VCaP (cell line): Measurements from ENCODE around the gene BMP2.

Experiments
- H3K27ac ChIP-seq: fragments of 450-650 bp; 2 replicates; pipeline ENCODE4 v1.5.1; 2017
- TF ChIP-seq, protein P1 (sequence below): fragments of 450-650 bp; conservative IDR thresholded peaks from 2 replicates; pipeline ENCODE4 v1.5.1; 2017; ENCODE audit warnings: mild to moderate bottlenecking, moderate library complexity

BMP2 gene

DNA sequence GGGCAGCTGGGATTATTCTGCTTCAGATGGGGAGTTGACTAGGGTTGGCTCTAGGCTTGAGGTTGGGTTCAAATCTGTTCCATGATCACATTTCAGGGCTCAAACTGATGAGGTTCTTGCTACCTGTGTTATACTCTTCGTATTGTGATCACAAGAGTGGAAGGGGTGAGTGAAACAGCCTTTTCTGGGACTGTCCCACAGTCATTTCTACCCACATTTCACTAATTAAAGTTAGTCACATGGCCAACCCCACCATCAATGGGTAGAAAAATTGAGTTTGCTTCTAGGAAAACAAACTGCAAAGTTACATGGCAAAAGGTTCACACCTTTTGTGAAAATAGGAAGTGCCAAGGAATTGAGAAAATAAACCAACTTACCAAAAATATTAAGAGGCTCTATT is 33.5 kb upstream of the BMP2 start:
- TF ChIP-seq, protein P1, sequence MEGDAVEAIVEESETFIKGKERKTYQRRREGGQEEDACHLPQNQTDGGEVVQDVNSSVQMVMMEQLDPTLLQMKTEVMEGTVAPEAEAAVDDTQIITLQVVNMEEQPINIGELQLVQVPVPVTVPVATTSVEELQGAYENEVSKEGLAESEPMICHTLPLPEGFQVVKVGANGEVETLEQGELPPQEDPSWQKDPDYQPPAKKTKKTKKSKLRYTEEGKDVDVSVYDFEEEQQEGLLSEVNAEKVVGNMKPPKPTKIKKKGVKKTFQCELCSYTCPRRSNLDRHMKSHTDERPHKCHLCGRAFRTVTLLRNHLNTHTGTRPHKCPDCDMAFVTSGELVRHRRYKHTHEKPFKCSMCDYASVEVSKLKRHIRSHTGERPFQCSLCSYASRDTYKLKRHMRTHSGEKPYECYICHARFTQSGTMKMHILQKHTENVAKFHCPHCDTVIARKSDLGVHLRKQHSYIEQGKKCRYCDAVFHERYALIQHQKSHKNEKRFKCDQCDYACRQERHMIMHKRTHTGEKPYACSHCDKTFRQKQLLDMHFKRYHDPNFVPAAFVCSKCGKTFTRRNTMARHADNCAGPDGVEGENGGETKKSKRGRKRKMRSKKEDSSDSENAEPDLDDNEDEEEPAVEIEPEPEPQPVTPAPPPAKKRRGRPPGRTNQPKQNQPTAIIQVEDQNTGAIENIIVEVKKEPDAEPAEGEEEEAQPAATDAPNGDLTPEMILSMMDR, result no peak
- H3K27ac ChIP-seq, result no peak overlapping the region

DNA sequence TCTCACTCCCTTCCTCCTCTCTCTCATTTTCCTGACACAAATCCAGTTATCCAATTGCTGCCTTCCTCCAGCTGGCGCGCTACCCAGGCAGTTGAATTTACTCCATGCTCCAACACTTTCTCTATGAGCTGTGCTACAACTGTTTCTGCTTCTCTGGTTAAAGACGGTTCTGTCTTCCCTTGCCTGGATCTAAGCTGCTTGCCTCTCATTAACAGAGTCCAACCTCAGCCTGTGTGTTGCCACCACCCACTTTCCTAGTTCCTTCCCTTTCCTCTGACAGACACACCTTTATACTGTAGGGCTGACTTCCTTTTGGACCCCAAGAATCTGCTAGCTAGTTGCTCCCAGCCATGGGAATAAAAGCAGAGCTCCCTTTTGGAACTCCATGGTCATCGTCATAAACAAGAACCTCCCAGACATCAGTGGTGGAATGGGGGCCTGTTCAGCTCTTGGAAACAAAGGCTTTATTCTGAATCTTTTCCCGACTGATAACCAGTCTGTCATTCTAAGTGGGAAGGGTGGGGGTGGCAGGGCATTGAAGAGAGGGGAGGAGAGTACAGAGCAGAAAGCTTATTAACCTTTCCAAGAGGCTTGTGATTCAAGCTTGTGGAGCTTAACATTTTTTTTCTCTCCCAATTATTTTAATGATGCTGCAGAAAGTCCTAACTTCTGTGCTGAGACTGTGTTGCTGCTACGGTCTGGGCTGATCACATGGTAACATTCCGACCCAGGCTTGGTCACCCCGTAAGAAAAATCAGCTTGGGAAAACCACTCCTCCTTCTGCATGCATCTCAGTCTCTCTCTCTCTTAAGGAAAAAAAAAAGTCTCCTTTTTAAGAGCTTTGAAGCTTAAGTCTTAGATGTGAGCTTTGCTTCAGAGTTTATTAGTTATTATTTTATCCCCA is 31.3 kb upstream of the BMP2 start:
- TF ChIP-seq, protein P1, result no peak
- no peak overlapping the region for H3K27ac ChIP-seq

DNA sequence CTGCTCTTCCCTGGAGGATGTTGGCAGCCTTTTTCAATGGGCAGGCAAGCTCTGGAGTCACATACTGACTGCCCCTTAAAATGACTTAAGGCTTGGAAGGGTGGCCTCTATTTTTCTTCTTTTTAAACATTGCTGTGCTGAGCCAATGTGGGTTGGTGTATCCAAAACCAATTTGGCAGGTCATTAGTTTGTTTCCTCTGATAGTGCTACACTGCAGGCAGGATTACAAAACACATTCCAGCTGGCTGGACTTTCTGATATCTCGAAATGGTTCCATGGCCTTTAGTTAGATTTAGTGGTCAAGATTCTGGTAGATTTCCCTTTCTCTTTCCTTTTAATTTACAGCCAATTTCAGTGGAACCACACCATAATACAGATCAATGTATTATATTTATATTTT is 28.1 kb upstream of the BMP2 start:
- H3K27ac ChIP-seq, result no peak overlapping the region
- TF ChIP-seq, protein P1, result no peak

GRCh38 chr20:6740096-6740495 is 27.4 kb upstream of the BMP2 start:
- H3K27ac ChIP-seq, result no peak overlapping the region
- TF ChIP-seq, protein P1, result no peak

DNA sequence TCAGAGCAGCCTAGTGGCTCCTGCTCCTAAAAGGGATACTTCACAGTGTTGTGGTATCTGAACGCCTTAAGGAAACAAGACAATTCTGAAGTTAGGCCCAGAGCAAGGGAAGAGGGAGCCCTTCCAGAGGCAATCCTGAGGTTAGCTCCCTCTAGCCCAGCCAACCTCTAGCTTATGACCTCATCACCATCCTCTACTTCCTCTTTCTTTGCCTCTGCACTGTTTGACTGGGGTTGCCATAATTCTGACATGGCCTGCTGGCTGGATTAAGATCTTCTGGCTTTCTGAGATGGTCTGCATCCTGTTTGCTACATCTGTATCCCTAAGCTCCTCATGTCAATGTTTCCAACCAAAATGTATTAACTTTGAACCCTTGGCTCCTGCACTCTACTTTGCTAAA is 23.3 kb upstream of the BMP2 start:
- TF ChIP-seq, protein P1, result no peak
- no peak overlapping the region for H3K27ac ChIP-seq

DNA sequence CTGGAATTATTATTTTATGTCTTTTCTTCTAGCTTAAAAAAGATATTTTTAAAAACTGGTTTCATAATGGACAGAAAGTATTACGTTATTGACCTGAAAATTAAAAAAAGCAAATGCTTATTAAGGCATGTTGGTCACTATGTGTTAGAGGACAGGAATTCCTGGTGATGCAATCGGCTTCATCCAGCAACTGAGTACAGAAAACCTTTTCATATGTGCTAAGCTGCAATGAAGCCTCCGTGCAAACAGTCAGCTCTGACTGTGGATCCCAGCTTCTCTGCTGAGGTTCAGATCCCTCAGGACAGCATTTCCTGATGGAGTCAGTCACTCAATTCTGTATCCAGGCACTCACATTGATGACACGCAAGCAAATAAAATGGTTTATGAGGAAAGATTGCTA is 22.7 kb upstream of the BMP2 start:
- no peak overlapping the region for H3K27ac ChIP-seq
- TF ChIP-seq, protein P1, result no peak

DNA sequence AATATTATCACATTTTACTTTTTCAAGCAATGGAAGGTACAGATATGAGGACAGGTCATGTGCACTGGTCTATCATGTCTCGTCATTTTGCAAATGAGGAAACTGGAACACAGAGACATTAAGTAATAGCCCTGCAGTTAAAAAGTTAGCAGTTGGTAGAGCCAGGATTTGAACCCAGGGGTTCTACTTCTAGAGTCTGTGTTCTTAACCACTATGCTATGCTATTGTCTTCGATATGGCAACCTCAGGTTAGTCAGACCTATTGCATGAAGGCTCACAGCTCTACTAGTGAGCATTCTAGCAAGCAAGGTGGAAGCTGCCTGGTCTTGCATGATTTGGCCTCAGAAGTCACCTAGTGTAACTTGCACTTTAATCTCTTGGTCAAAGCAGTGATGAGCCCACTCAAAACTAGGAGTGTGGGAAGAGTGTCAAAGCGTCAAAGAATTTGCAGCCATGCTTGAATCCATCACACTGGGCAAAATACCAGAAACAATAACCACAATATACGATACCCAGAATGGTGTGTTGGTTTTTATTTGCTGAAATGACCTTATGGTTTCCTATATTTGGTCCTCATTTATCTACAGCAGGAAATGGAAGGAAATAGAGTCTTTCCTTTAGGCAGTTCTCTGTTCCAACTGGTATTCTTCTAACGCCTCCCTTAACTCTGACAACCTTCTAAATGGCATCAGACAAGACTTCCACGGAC is 20.4 kb upstream of the BMP2 start:
- TF ChIP-seq, protein P1, result no peak
- no peak overlapping the region for H3K27ac ChIP-seq
